ENCODE measurements around the gene MSH3.

Gene MSH3

GRCh38 chr5:80798633-80799032 is 144.2 kb downstream of the MSH3 start:
- Histone ChIP-seq H3K4me3 (ENCODE audit: insufficient read length, low read depth) (no peak overlapping the region), H3K4me1 (ENCODE audit: insufficient read depth, insufficient read length) (no peaks in the 10 kb centered on the region), H3K36me3 (ENCODE audit: insufficient read depth, insufficient read length, low read length) (peaks cover 3% of the 10 kb centered on the region), H3K27me3 (ENCODE audit: insufficient read depth, insufficient read length) (no peaks in the 10 kb centered on the region), H3K9me3 (ENCODE audit: insufficient read depth, low read length) (no peaks in the 10 kb centered on the region), H3K9ac (ENCODE audit: insufficient read length, low read depth) (no peak overlapping the region)
- no peak for TF ChIP-seq YY1 (IDR thresholded peaks at IDR 0.05; ENCODE audit: insufficient read depth, insufficient read length)
- TF ChIP-seq SUZ12 (IDR thresholded peaks at IDR 0.05; ENCODE audit: extremely low read depth, insufficient read depth, insufficient read length), result no peak
- TF ChIP-seq ZNF274 (IDR thresholded peaks at IDR 0.05; ENCODE audit: low read depth, low read length), result no peak
- DNase-seq (ENCODE audit: low read depth, low spot score), result no peak

- Histone ChIP-seq H3K27me3 (ENCODE audit: insufficient read depth, insufficient read length) (no peaks in the 10 kb centered on the region), H3K9ac (ENCODE audit: insufficient read length, low read depth) (no peak overlapping the region), H3K4me3 (ENCODE audit: insufficient read length, low read depth) (no peak overlapping the region), H3K4me1 (ENCODE audit: insufficient read depth, insufficient read length) (no peaks in the 10 kb centered on the region), H3K9me3 (ENCODE audit: insufficient read depth, low read length) (no peaks in the 10 kb centered on the region), H3K36me3 (ENCODE audit: insufficient read depth, insufficient read length, low read length) (peaks cover 3% of the 10 kb centered on the region)
- TF ChIP-seq YY1 (IDR thresholded peaks at IDR 0.05; ENCODE audit: insufficient read depth, insufficient read length) (no peak), SUZ12 (IDR thresholded peaks at IDR 0.05; ENCODE audit: extremely low read depth, insufficient read depth, insufficient read length) (no peak), ZNF274 (IDR thresholded peaks at IDR 0.05; ENCODE audit: low read depth, low read length) (no peak)
- no peak for DNase-seq (ENCODE audit: low read depth, low spot score)
These were observed 144.6 kb downstream of the MSH3 start for GRCh38 chr5:80799041-80799440.

GRCh38 chr5:80799573-80799972 is 145.1 kb downstream of the MSH3 start:
- Histone ChIP-seq H3K4me1 (ENCODE audit: insufficient read depth, insufficient read length) (no peaks in the 10 kb centered on the region), H3K4me3 (ENCODE audit: insufficient read length, low read depth) (no peak overlapping the region), H3K27me3 (ENCODE audit: insufficient read depth, insufficient read length) (no peaks in the 10 kb centered on the region), H3K36me3 (ENCODE audit: insufficient read depth, insufficient read length, low read length) (peaks cover 3% of the 10 kb centered on the region), H3K9ac (ENCODE audit: insufficient read length, low read depth) (no peak overlapping the region), H3K9me3 (ENCODE audit: insufficient read depth, low read length) (no peaks in the 10 kb centered on the region)
- TF ChIP-seq SUZ12 (IDR thresholded peaks at IDR 0.05; ENCODE audit: extremely low read depth, insufficient read depth, insufficient read length) (no peak), YY1 (IDR thresholded peaks at IDR 0.05; ENCODE audit: insufficient read depth, insufficient read length) (no peak), ZNF274 (IDR thresholded peaks at IDR 0.05; ENCODE audit: low read depth, low read length) (no peak)
- DNase-seq (ENCODE audit: low read depth, low spot score), result no peak

- Histone ChIP-seq H3K9me3 (ENCODE audit: insufficient read depth, low read length) (no peaks in the 10 kb centered on the region), H3K27me3 (ENCODE audit: insufficient read depth, insufficient read length) (no peaks in the 10 kb centered on the region), H3K9ac (ENCODE audit: insufficient read length, low read depth) (no peak overlapping the region), H3K4me1 (ENCODE audit: insufficient read depth, insufficient read length) (no peaks in the 10 kb centered on the region), H3K4me3 (ENCODE audit: insufficient read length, low read depth) (no peak overlapping the region), H3K36me3 (ENCODE audit: insufficient read depth, insufficient read length, low read length) (no peaks in the 10 kb centered on the region)
- TF ChIP-seq YY1 (IDR thresholded peaks at IDR 0.05; ENCODE audit: insufficient read depth, insufficient read length), result no peak
- DNase-seq (ENCODE audit: low read depth, low spot score), result no peak
These were observed 149.9 kb downstream of the MSH3 start for GRCh38 chr5:80804332-80804731.

GRCh38 chr5:80805038-80805437 is 150.6 kb downstream of the MSH3 start:
- TF ChIP-seq YY1 (IDR thresholded peaks at IDR 0.05; ENCODE audit: insufficient read depth, insufficient read length) (no peak), ZNF274 (IDR thresholded peaks at IDR 0.05; ENCODE audit: low read depth, low read length) (no peak), SUZ12 (IDR thresholded peaks at IDR 0.05; ENCODE audit: extremely low read depth, insufficient read depth, insufficient read length) (no peak)
- H3K36me3 ChIP-seq (ENCODE audit: insufficient read depth, insufficient read length, low read length), result no peaks in the 10 kb centered on the region
- no peaks in the 10 kb centered on the region for H3K27me3 ChIP-seq (ENCODE audit: insufficient read depth, insufficient read length)
- no peaks in the 10 kb centered on the region for H3K4me1 ChIP-seq (ENCODE audit: insufficient read depth, insufficient read length)
- DNase-seq (ENCODE audit: low read depth, low spot score), result no peak
- no peaks in the 10 kb centered on the region for H3K9me3 ChIP-seq (ENCODE audit: insufficient read depth, low read length)
- H3K4me3 ChIP-seq (ENCODE audit: insufficient read length, low read depth), result no peak overlapping the region
- H3K9ac ChIP-seq (ENCODE audit: insufficient read length, low read depth), result no peak overlapping the region

- no peak overlapping the region for H3K9ac ChIP-seq (ENCODE audit: insufficient read length, low read depth)
- H3K4me3 ChIP-seq (ENCODE audit: insufficient read length, low read depth), result no peak overlapping the region
- H3K36me3 ChIP-seq (ENCODE audit: insufficient read depth, insufficient read length, low read length), result no peaks in the 10 kb centered on the region
- DNase-seq (ENCODE audit: low read depth, low spot score), result no peak
- H3K27me3 ChIP-seq (ENCODE audit: insufficient read depth, insufficient read length), result no peaks in the 10 kb centered on the region
- TF ChIP-seq ZNF274 (IDR thresholded peaks at IDR 0.05; ENCODE audit: low read depth, low read length) (no peak), YY1 (IDR thresholded peaks at IDR 0.05; ENCODE audit: insufficient read depth, insufficient read length) (no peak), SUZ12 (IDR thresholded peaks at IDR 0.05; ENCODE audit: extremely low read depth, insufficient read depth, insufficient read length) (no peak)
- H3K9me3 ChIP-seq (ENCODE audit: insufficient read depth, low read length), result no peaks in the 10 kb centered on the region
- no peaks in the 10 kb centered on the region for H3K4me1 ChIP-seq (ENCODE audit: insufficient read depth, insufficient read length)
These were observed 152.5 kb downstream of the MSH3 start for GRCh38 chr5:80806929-80807328.

DNA sequence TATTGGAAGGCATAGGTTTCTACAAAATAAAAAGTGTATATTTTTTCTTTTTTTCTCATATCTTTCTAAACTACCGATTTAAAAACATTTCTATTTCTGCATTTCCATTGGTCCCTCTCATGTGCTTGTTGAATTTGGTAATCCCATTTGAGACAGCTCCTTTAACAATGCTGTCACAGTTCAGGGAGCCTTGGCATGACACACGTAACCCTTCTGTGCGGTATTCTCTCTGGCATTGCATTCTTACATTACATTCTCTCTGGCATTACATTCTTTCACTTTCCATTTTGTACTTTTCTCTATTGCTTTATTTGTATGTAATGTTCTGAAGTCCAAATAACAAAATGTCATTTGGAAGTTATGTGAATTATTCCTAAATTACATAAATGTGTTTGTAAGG is 155.0 kb downstream of the MSH3 start:
- no peak for DNase-seq (ENCODE audit: low read depth, low spot score)
- H3K9ac ChIP-seq (ENCODE audit: insufficient read length, low read depth), result no peak overlapping the region
- no peak for TF ChIP-seq SUZ12 (IDR thresholded peaks at IDR 0.05; ENCODE audit: extremely low read depth, insufficient read depth, insufficient read length)
- no peak for TF ChIP-seq YY1 (IDR thresholded peaks at IDR 0.05; ENCODE audit: insufficient read depth, insufficient read length)
- TF ChIP-seq ZNF274 (IDR thresholded peaks at IDR 0.05; ENCODE audit: low read depth, low read length), result no peak
- H3K4me1 ChIP-seq (ENCODE audit: insufficient read depth, insufficient read length), result no peaks in the 10 kb centered on the region
- H3K36me3 ChIP-seq (ENCODE audit: insufficient read depth, insufficient read length, low read length), result no peaks in the 10 kb centered on the region
- no peak overlapping the region for H3K4me3 ChIP-seq (ENCODE audit: insufficient read length, low read depth)
- no peaks in the 10 kb centered on the region for H3K27me3 ChIP-seq (ENCODE audit: insufficient read depth, insufficient read length)
- no peaks in the 10 kb centered on the region for H3K9me3 ChIP-seq (ENCODE audit: insufficient read depth, low read length)

DNA sequence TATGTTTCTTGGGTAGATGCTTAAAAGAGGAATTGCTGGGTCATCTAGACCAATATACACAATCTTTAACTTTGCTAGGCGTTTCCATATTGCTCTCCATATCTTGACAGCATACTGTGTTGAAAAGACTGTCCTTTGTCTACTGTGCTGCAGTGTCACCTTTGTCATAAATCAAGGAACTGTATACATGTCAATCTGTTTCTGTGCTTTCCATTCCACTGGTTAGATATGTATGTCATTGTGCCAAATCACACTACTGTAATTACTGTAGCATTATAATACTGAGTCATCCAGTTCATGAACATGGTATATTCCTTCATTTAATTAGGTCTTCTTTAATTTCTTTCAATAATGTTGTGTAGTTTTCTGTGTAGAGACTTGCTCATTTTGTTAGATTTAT is 156.0 kb downstream of the MSH3 start:
- TF ChIP-seq YY1 (IDR thresholded peaks at IDR 0.05; ENCODE audit: insufficient read depth, insufficient read length) (no peak), ZNF274 (IDR thresholded peaks at IDR 0.05; ENCODE audit: low read depth, low read length) (no peak), SUZ12 (IDR thresholded peaks at IDR 0.05; ENCODE audit: extremely low read depth, insufficient read depth, insufficient read length) (no peak)
- no peaks in the 10 kb centered on the region for H3K27me3 ChIP-seq (ENCODE audit: insufficient read depth, insufficient read length)
- DNase-seq (ENCODE audit: low read depth, low spot score), result no peak
- no peaks in the 10 kb centered on the region for H3K4me1 ChIP-seq (ENCODE audit: insufficient read depth, insufficient read length)
- no peak overlapping the region for H3K9ac ChIP-seq (ENCODE audit: insufficient read length, low read depth)
- no peak overlapping the region for H3K4me3 ChIP-seq (ENCODE audit: insufficient read length, low read depth)
- no peaks in the 10 kb centered on the region for H3K9me3 ChIP-seq (ENCODE audit: insufficient read depth, low read length)
- H3K36me3 ChIP-seq (ENCODE audit: insufficient read depth, insufficient read length, low read length), result no peaks in the 10 kb centered on the region
